OCI-LY3 (cell line): ENCODE results near the gene RGSL1.
A peak's percentile ranks its signal among the peaks of the same experiment; 100 is the strongest.

Source experiments
- H2AFZ ChIP-seq: fragments of 200-600, 300-600 bp; shearing (Covaris generic); 2 replicates; pipeline ENCODE4 v1.6.0; 2014; ENCODE audit warnings: antibody characterized with exemption, low read depth, low read length
- H3K27ac ChIP-seq: fragments of 200-600, 300-600 bp; sonication (generic); 2 replicates; pipeline ENCODE4 v1.5.1; 2014; ENCODE audit warnings: mild to moderate bottlenecking, low read length, moderate library complexity, mixed read lengths
- H3K27me3 ChIP-seq: fragments of 200-600, 300-600 bp; sonication (generic); 2 replicates; pipeline ENCODE4 v1.6.1; 2014; ENCODE audit warnings: low read depth, low read length, mixed read lengths
- H3K36me3 ChIP-seq: fragments of 200-600, 300-600 bp; sonication (generic); replicated peaks from 2 replicates; pipeline ENCODE3; 2014; ENCODE audit warnings: low read depth, low read length, mixed read lengths
- H3K4me1 ChIP-seq: fragments of 300-600, 200-600 bp; sonication (generic); 2 replicates; pipeline ENCODE4 v1.6.1; 2014; ENCODE audit warnings: low read length, mixed read lengths
- H3K4me2 ChIP-seq: fragments of 200-600, 300-600 bp; sonication (generic); 2 replicates; pipeline ENCODE4 v1.6.1; 2014; ENCODE audit warnings: low read length, mixed read lengths
- H3K4me3 ChIP-seq: fragments of 300-600, 200-600 bp; sonication (generic); 2 replicates; pipeline ENCODE4 v1.5.1; 2014; ENCODE audit warnings: antibody characterized with exemption, mild to moderate bottlenecking, low read length, moderate library complexity
- H3K79me2 ChIP-seq: fragments of 300-600, 200-600 bp; shearing (Covaris generic); 2 replicates; pipeline ENCODE4 v1.6.1; 2014; ENCODE audit warnings: mild to moderate bottlenecking, low read length, mixed read lengths
- H3K9ac ChIP-seq: fragments of 300-600, 200-600 bp; shearing (Covaris generic); 2 replicates; pipeline ENCODE4 v1.6.0; 2014; ENCODE audit warnings: mild to moderate bottlenecking, low read length, moderate library complexity
- H3K9me3 ChIP-seq: fragments of 200-600, 300-600 bp; shearing (Covaris generic); 2 replicates; pipeline ENCODE4 v1.6.1; 2014; ENCODE audit warnings: low read length, mixed read lengths; ENCODE audit not compliant: insufficient read depth
- H4K20me1 ChIP-seq: fragments of 200-600, 300-600 bp; sonication (generic); 2 replicates; pipeline ENCODE4 v1.6.1; 2016; ENCODE audit warnings: low read length, mixed read lengths; ENCODE audit not compliant: insufficient read depth
- EZH2phosphoT487 ChIP-seq: fragments of 200-600 bp; shearing (Covaris generic); IDR thresholded peaks from 2 replicates; pipeline ENCODE4 v1.6.1; 2018; ENCODE audit warnings: antibody characterized with exemption, mixed run types, low read depth
- TF ChIP-seq, protein P1 (sequence below): fragments of 200-600, 300-600 bp; sonication (generic); IDR thresholded peaks from 2 replicates; pipeline ENCODE4 v1.5.1; 2014; ENCODE audit warnings: antibody characterized with exemption, low read length, low read depth

Gene RGSL1

DNA sequence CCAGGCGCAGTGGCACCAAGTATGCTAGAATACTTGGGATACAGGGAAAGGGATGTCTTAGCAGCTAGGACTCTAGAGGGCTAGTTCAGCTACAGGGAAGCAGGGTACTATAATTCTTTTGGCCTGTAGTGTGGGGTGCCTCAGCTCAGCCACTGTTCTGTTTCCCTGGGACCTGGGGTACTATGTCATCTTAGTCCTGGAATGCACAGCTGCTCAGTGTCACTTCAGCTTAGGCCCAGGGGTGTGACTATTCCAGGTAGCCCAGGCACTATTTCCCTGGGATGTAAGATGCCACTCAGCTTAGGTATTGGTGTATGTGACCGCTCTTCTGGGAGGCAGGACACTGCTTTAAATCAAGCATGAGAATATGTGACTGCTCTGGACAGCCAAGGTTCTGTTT is 34.1 kb downstream of the RGSL1 start:
- peaks cover 20% of the 10 kb centered on the region; the same call in 1 of the 2 replicates for H3K9me3 ChIP-seq
- peak overlapping the region; percentile 10; the same call in 1 of the 2 replicates for H3K9ac ChIP-seq
- H2AFZ ChIP-seq, result 0 out of 2 replicates have a peak overlapping the region, but pooled peaks have one; percentile 39
- no peaks in the 10 kb centered on the region for H4K20me1 ChIP-seq
- H3K79me2 ChIP-seq, result no peaks in the 10 kb centered on the region
- H3K4me3 ChIP-seq, result no peak overlapping the region
- H3K27ac ChIP-seq, result peak overlapping the region; percentile 44
- H3K4me1 ChIP-seq, result peaks cover 30% of the 10 kb centered on the region
- H3K36me3 ChIP-seq, result peaks cover 6% of the 10 kb centered on the region
- H3K4me2 ChIP-seq, result peak overlapping the region; percentile 55
- H3K27me3 ChIP-seq, result no peaks in the 10 kb centered on the region
- TF ChIP-seq, protein P1, sequence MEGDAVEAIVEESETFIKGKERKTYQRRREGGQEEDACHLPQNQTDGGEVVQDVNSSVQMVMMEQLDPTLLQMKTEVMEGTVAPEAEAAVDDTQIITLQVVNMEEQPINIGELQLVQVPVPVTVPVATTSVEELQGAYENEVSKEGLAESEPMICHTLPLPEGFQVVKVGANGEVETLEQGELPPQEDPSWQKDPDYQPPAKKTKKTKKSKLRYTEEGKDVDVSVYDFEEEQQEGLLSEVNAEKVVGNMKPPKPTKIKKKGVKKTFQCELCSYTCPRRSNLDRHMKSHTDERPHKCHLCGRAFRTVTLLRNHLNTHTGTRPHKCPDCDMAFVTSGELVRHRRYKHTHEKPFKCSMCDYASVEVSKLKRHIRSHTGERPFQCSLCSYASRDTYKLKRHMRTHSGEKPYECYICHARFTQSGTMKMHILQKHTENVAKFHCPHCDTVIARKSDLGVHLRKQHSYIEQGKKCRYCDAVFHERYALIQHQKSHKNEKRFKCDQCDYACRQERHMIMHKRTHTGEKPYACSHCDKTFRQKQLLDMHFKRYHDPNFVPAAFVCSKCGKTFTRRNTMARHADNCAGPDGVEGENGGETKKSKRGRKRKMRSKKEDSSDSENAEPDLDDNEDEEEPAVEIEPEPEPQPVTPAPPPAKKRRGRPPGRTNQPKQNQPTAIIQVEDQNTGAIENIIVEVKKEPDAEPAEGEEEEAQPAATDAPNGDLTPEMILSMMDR, result no peak

DNA sequence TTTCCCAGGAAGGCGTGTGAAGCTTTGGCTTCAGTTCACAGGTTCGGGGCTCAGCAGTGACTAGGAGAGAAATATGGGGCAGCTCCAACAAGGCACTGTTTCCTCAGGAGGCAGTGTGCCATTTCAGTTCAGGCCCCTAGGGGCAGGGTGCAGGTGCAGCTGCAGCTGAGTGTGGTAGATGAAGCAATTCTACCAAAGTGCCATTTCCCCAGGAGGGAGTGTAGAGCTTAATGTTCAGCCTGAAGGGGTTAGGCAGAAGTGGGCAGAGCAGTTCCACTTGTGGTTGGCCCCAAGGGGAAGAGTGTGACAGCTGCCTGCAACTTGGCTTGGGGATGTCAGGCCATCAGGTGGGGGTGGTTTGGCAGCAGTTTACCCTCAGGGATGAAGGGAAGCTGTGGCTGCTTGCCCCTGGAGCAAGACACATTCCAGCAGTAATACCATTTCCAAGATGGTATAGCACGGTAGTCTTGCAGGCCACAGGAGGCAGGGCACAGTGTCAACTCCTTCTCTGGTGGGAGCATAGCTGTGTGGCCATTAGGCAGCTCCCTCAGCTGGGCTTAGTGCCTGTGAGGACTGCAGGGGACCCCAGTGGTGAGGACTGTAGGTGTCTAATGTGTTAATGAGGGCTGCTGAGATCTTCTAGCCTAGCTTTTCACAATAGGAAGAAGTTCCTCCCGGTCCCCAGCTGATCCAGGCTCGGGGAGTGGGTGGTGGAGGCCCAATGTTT is 34.7 kb downstream of the RGSL1 start:
- peaks cover 30% of the 10 kb centered on the region for H3K4me1 ChIP-seq
- H2AFZ ChIP-seq, result peak overlapping the region; percentile 47
- TF ChIP-seq, protein P1, result peak; percentile 74
- no peak for TF ChIP-seq EZH2phosphoT487
- H3K4me2 ChIP-seq, result peak overlapping the region; percentile 63
- peak overlapping the region; percentile 12; the same call in 1 of the 2 replicates for H3K4me3 ChIP-seq
- H3K9me3 ChIP-seq, result peaks cover 14% of the 10 kb centered on the region; the same call in 1 of the 2 replicates
- H4K20me1 ChIP-seq, result no peaks in the 10 kb centered on the region
- peak overlapping the region; percentile 30 for H3K9ac ChIP-seq
- no peaks in the 10 kb centered on the region for H3K27me3 ChIP-seq
- H3K27ac ChIP-seq, result peak overlapping the region; percentile 66
- peaks cover 3% of the 10 kb centered on the region for H3K36me3 ChIP-seq
- no peaks in the 10 kb centered on the region for H3K79me2 ChIP-seq

DNA sequence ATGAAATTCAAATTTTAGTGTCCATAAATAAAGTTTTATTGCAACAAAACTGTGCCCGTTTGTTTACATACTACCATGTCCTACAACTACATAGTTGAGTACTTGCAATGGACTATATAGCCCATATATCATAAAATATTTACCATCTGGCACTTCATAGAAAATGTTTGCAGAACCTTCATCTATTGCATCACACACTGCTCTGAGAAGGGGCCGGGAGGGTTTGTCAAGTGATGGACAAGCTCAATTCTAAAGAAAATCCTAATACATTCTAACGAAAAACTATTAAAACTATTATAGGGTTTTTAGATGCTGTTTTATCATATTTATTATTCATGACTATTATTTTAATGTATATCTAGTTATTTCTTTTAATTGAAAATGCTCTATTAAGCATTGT is 35.9 kb downstream of the RGSL1 start:
- no peaks in the 10 kb centered on the region for H4K20me1 ChIP-seq
- peaks cover 30% of the 10 kb centered on the region for H3K4me1 ChIP-seq
- TF ChIP-seq EZH2phosphoT487, result no peak
- TF ChIP-seq, protein P1, result no peak
- H3K27ac ChIP-seq, result no peak overlapping the region
- no peak overlapping the region for H2AFZ ChIP-seq
- H3K4me2 ChIP-seq, result no peak overlapping the region
- H3K4me3 ChIP-seq, result no peak overlapping the region
- no peaks in the 10 kb centered on the region for H3K36me3 ChIP-seq
- H3K27me3 ChIP-seq, result no peaks in the 10 kb centered on the region
- no peak overlapping the region for H3K9ac ChIP-seq
- 0 out of 2 replicates have a peak, but pooled peaks cover 10% of the 10 kb centered on the region for H3K9me3 ChIP-seq
- H3K79me2 ChIP-seq, result no peaks in the 10 kb centered on the region

DNA sequence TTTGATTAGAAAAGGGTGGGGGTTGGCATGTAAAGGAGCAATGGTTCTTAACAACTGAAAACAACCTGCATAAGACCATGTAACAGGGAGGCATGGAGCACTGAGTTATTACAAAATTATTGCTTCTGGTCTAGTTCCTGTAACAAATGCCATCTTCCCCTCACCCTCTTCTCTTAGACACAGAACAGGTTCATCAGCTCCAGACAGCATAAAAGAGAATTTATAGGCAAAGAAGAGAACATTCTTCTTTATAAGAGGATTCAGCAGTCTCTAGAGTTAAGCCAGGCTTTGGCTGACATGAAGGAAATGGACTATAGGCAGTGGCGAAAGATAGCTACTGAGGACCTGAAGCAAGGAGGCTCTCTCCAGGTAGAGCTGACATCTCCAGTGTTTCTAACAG is 38.9 kb downstream of the RGSL1 start:
- no peaks in the 10 kb centered on the region for H3K9me3 ChIP-seq
- no peak overlapping the region for H2AFZ ChIP-seq
- peaks cover 32% of the 10 kb centered on the region for H3K4me1 ChIP-seq
- no peak overlapping the region for H3K9ac ChIP-seq
- no peak for TF ChIP-seq EZH2phosphoT487
- TF ChIP-seq, protein P1, result no peak
- H3K36me3 ChIP-seq, result no peaks in the 10 kb centered on the region
- no peaks in the 10 kb centered on the region for H4K20me1 ChIP-seq
- H3K27ac ChIP-seq, result no peak overlapping the region
- no peak overlapping the region for H3K4me2 ChIP-seq
- H3K4me3 ChIP-seq, result no peak overlapping the region
- no peaks in the 10 kb centered on the region for H3K79me2 ChIP-seq
- H3K27me3 ChIP-seq, result no peaks in the 10 kb centered on the region
